GM12891 (cell line): Measurements from ENCODE around the gene CROCC2.

Experiments
- PAX5 ChIP-seq: IDR thresholded peaks from 2 replicates; pipeline ENCODE4 v1.6.1; 2011; ENCODE audit warnings: low read length, moderate library complexity, mild to moderate bottlenecking; ENCODE audit not compliant: insufficient read depth, severe bottlenecking
- POLR2A ChIP-seq: IDR thresholded peaks from 2 replicates; pipeline ENCODE4 v1.6.1; 2011; ENCODE audit warnings: low read depth, low read length, control low read depth
- POLR2AphosphoS5 ChIP-seq: IDR thresholded peaks from 2 replicates; pipeline ENCODE4 v1.6.1; 2011; ENCODE audit warnings: low read depth, low read length, control low read depth
- POU2F2 ChIP-seq: IDR thresholded peaks from 2 replicates; pipeline ENCODE4 v1.6.1; 2011; ENCODE audit warnings: low read depth, mild to moderate bottlenecking, control low read depth, low read length, moderate library complexity
- SPI1 ChIP-seq: IDR thresholded peaks from 2 replicates; pipeline ENCODE4 v1.6.1; 2011; ENCODE audit warnings: low read depth, low read length, control low read depth
- TAF1 ChIP-seq: IDR thresholded peaks from 2 replicates; pipeline ENCODE4 v1.6.1; 2011; ENCODE audit warnings: low read depth, low read length, control low read depth

- TF ChIP-seq POLR2A (no peak), POLR2AphosphoS5 (no peak), TAF1 (no peak), POU2F2 (no peak), PAX5 (no peak), SPI1 (no peak)
Observed at GRCh38 chr2:240888890-240889573, 17.1 kb upstream of the CROCC2 start.
